ENCODE results near the gene TBC1D5.
"Not testable (repeated sequence)": the region's sequence is repeated elsewhere in the genome, so short reads cannot be mapped to it uniquely, and the experiment has no call there.

Gene TBC1D5

DNA sequence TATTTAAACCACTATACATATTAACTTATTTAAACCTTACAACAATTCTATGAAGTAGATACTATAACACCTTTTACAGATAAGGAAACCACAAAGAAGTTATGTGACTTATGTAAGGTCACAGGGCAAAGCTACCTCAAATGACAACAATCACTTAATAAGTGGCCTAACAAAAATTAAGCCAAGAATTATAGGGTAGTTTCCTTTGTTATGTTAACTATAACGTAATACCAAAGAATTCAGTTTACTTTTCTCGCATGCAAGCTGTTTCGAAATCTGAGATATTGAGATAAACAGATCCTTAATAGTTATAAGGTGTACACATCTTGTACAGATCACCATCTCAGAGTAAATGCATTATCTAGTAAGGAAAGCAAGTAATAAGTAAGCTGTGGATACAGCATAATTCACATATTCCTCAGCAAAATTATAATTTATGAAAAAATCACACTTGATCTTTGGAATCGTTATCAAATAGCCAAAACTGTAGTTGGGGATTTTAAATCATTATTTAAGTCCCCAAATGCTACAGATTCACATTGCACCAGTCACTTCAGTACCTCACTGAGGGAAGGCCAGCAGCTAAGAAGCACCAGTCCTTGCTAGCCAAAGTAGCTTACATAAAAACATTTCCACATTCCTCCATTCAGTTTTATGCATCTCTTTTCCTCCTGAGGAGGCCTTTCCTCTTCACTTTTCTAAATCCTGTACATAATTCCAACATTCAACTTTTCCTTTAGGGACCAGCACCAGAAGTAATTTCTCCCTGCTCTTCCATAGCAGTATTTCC, 226.8 kb downstream of the TBC1D5 start:
- no peak overlapping the region for H3K4me3 ChIP-seq (ENCODE audit: low read depth, low read length)
- no peak for DNase-seq (ENCODE audit: low read depth)

DNA sequence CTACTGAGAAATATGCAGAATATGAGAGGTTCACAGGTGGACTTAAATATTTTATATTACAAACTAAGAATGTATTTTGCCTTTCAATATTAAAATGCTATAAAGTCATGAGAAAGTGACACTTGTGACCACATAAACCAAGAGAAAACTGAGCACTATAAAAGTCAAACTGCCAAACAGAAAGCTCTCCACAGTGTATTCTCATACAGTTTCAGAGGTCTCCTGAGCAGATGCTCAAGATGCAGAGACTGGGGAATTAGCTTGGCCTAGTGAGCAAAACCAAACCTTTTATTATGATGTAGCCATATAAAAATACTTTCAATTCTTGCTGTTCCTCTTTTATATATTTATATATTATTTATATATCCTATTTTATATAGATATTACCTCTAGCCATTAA, 227.8 kb downstream of the TBC1D5 start:
- no peak for DNase-seq (ENCODE audit: low read depth)

DNA sequence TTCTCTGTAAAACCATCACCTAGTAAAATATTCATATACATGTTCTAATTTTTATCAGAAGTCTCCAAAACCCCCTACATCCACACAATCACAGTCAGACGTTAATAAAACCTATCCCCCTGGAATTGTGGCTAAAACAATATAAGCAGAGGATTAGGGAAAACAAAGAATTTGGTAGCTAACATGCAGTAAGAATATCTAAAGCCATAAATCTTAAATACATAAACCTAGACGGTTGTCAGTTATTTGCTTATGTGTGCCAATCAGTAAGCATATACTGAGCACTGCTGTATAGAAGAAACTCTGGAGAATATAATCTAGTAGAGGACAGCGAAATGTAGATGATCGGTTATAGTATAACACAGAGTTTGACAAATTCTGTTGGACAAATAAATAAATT, 232.2 kb downstream of the TBC1D5 start:
- no peak overlapping the region for H3K4me3 ChIP-seq (ENCODE audit: low read depth, low read length)
- DNase-seq (ENCODE audit: low read depth): no peak

More for the DNA sequence above, 227.8 kb downstream of the TBC1D5 start:
- H3K4me3 ChIP-seq (ENCODE audit: low read depth, low read length): no peak overlapping the region

DNA sequence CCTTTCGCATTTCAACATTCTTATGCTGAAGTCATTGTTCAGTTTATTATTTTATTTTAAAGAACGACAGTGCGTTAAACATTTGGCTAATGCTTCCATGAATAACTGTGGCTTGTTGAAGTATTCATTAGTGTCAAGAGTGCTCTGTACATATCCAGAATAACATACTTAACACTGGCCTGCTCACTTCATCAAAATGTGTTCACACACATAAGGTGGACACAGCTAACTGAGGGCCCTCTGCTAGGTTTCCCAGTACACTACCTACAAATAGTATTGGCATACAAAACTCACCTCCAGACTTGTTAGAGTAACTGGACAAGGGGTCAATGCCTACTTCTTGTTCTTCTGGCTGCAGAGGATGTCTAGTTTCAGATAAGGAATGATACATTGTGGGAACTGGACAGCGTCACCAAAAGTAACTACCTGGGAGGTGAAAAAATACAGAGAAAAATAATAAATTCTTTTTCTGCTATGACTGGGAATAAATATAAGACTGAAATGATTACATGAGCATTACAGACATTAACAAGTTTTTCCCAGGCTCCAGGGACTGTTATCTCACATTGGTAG, 234.2 kb downstream of the TBC1D5 start:
- no peak overlapping the region for H3K4me3 ChIP-seq (ENCODE audit: low read depth, low read length)
- DNase-seq (ENCODE audit: low read depth): no peak

DNA sequence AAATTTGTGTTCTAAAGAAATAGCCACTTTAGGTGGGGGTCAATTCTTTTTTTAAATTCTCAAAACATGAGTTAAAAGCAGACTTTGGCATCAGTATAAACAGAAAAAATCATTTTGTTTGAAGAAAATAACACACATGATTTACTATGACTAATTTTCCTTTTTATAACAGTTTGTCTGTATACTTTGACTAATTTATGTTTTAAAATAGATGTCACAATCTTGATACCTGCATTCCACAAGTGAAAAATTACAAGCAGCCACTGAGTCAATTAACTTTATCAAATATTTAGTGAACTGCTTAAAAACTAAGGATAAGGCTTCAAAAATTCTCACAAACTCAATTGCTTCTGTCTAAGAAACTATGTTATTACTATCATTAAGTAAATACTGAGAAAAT, 235.0 kb downstream of the TBC1D5 start:
- no peak overlapping the region for H3K4me3 ChIP-seq (ENCODE audit: low read depth, low read length)

DNA sequence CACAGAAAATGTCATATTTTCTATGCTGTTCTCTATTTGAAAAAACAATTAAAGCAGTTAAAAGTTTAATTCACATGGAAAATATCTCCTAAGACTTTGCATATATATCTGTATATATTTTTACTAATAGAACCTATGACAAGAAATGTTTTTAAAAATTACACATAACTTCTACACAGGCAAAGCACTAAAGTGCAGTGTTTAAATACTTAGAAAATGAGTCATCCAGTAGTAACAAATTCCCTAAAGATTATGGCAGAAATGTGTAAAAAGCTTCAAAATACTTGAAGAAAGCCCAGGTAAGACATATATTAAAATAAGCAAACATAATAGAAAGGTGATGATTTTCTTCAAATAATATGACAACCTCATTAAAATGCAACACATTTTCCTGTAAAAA, 236.6 kb downstream of the TBC1D5 start:
- no peak for DNase-seq (ENCODE audit: low read depth)
- H3K4me3 ChIP-seq (ENCODE audit: low read depth, low read length): no peak overlapping the region

More for the DNA sequence above, 235.0 kb downstream of the TBC1D5 start:
- no peak for DNase-seq (ENCODE audit: low read depth)

DNA sequence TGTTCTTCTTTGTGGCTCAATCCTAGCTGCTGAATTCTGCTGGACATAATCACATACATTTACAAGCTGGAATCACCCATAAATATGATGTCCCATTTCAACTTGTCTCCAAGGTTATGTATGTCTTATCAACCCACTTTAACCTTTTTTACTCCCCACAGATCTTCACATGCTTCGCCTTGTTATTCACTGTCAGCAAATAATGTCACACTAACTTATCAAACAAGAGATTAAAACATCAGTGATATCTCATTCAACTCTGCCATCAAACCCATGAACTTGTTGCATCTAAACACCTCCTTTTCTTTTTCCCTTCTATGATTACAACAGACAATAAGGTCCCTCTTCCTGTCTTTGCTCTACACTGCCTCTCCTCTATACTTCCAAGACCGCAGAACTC, 240.7 kb downstream of the TBC1D5 start:
- no peak for DNase-seq (ENCODE audit: low read depth)
- no peak overlapping the region for H3K4me3 ChIP-seq (ENCODE audit: low read depth, low read length)

DNA sequence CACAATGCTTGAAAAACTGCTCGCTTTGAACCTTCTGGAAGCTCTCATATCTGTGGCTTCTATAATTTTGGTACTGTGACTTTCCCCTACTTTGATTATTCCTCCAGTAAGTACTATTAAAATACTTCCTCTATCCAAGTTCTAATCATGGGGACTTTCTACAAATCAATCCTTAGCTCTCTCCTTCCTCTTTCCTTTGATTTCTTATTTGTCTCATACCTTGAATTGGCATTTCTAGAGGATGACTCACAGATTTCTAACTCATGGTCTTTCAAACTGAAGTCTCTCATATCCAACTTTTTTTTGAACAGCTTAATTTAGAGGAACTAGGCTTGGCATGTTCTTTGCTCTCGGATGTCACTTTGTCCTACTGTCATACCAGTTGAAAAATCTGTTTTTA, 241.8 kb downstream of the TBC1D5 start:
- H3K4me3 ChIP-seq (ENCODE audit: low read depth, low read length): no peak overlapping the region
- DNase-seq (ENCODE audit: low read depth): no peak

DNA sequence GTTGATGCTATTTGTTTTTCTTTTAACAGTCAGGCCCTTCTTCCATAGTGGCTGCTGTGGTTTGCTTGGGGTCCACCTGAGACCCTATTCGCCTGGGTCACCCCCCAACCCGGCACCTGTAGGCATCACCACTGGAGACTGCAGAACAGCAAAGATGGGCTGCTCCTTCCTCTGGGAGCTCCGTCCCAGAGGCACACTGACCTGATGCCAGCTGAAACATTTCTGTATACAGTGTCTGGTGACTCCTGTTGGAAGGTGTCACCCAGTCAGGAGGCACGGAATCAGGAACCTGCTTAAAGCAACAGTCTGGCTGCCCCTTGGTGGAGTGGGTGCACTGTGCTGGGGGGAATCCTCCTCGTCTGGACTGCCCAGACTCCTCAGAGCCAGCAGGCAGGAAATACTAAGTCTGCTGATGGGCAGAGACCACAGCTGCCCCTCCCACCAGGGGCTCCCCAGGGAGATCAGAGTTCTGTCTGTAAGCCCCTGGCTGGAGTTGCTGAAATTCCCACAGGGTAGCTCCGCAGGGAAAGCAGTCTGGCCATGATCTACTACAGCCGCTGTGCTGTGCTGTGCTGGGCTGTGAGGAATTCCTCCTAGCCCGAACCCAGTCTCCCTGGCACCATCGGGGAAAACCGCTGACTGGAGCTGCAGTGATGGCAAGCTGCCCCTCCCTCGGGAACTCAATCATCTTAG, 248.2 kb downstream of the TBC1D5 start:
- H3K4me3 ChIP-seq (ENCODE audit: low read depth, low read length): no peak overlapping the region
- DNase-seq (ENCODE audit: low read depth): no peak

DNA sequence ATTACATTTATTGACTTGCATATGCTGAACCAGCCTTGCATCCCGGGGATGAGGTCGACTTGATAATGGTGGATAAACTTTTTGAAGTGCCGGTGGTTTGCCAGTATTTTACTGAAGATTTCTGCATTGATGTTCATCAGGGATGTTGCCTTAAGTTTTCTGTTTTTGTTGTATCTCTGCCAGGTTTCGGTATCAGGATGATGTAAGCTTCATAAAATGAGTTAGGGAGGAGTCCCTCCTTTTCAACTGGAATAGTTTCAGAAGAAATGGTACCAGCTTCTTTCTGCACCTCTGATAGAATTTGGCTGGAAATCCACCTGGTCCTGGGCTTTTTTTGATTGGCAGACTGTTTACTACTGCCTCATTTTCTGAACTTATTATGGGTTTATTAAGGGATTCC, 250.8 kb downstream of the TBC1D5 start:
- peak; percentile 56 for DNase-seq (ENCODE audit: low read depth)

DNA sequence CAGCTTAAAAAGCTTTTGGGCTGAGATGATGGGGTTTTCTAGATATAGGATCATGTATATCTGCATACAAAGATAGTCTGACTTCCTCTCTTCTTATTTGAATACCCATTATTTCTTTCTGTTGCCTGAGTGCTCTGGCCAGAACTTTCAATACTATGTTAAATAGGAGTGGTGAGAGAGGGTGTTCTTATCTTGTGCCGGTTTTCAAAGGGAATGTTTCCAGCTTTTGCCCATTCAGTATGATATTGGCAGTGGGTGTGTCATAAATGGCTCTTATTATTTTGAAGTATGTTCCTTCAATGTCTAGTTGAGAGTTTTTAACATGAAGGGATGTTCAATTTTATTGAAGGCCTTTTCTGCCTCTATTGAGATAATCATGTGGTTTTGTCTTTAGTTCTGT, 251.2 kb downstream of the TBC1D5 start:
- not testable (repeated sequence) for DNase-seq (ENCODE audit: low read depth); H3K4me3 ChIP-seq (ENCODE audit: low read depth, low read length)

More for the DNA sequence above, 250.8 kb downstream of the TBC1D5 start:
- no peak overlapping the region for H3K4me3 ChIP-seq (ENCODE audit: low read depth, low read length)

DNA sequence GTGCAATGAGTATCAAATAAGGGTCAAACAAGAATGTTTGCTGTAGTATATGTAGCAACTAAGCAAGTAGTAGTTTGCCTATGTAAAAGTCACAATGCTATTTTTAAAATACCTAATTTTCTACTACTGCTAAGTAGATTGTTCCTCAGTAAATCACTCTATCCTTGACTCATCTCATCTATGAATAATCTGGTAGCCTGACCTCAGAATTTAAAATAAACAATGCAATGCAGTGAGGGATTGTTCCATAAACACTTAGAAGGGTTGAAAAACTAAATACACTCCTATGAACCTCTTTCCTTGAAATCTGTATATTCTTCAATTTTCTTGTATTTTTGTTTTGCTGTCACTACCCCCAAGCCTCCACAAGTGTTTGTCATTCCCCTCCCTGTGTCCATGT, 253.3 kb downstream of the TBC1D5 start:
- peak; percentile 4 for DNase-seq (ENCODE audit: low read depth)
- no peak overlapping the region for H3K4me3 ChIP-seq (ENCODE audit: low read depth, low read length)

DNA sequence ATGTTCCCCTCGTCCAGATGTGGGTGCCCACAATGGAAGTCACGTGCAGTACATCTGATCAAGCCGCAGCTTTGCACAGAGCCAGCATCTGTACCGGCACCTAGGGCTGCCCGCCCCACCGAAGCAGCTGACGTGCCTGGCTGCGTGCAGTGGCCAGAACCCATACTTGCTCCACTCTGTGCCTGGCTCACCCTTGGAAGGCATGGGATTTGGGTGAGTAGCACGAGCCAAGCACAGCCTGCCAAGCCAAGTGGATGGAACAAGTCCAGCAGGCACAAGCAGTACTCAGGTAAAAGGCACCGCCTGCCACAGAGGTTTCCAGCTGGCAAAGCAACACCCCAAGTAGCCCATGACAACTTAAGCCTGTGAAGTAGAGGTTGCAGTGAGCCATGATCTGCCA, 261.3 kb downstream of the TBC1D5 start:
- no peak for DNase-seq (ENCODE audit: low read depth)
- H3K4me3 ChIP-seq (ENCODE audit: low read depth, low read length): no peak overlapping the region

DNA sequence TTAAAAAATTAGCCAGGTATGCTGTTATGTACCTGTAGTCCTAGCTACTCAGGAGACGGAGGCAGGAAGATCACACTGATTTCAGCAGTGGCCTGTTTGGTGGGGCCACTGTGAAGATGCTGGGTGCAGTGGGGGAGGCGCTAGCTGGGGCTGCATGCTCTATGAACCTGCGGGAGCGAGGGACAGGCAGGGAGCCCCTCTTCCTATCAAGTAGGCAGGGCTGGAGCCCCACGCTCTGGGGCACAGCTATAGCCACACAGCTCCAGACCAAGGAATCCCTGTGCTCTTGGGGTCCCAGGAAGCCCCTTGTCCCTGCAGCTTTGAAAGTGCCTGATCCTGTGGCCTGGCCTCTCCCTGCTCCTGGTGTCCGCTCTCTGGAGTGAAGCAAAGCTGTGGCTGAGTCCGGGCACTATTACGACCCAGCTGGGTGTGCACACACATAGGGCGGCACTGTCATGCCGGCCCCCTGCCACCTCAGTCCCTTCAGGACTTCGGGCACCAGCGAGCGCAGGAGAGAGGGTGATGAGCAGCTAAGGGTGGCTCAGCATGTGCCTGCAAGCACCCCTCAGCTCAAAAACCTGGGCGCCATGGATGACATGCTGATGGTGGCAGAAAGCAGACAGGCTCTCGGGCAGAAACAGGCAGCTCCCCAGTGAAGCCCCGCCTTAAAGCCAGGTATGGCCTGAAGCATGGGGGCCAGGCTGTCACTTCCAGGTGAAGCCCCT, 262.6 kb downstream of the TBC1D5 start:
- no peak for DNase-seq (ENCODE audit: low read depth)
- H3K4me3 ChIP-seq (ENCODE audit: low read depth, low read length): no peak overlapping the region

DNA sequence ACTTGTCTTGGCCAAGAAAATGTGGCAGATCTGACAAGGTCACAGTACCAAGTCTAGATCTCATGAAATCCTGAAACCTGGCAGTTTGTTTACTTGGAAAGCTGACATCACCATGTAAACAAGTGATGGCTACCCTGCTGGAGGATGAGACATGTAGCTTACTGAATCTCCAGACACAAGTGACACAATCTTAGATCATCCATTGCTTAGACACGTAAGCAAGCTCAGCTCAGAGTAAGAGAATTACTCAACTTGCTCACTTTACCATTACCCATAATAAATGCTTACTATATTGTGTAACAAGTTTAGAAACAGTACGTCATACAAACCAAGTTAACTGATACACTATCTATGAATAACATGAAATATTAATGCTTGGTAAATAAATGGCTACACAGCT, 263.8 kb downstream of the TBC1D5 start:
- DNase-seq (ENCODE audit: low read depth): peak; percentile 75
- H3K4me3 ChIP-seq (ENCODE audit: low read depth, low read length): no peak overlapping the region

DNA sequence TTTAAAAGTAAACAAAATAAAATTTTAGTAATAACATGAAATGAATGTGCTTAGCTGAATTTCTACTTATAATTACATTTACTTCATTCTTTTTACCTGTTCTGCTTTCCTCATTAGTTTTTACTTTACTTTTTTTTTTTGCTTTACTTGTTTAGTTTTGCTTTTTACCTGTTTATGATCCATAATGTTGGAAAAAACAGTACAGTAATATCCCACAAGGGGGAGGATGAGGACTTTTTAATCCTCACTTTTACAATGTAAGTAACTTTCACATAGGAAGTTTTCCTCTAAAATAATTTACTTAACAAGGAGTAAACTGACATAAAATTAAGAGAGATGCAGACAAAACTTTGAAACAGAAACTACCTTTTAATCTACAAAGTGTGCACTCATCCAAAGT, 268.7 kb downstream of the TBC1D5 start:
- H3K4me3 ChIP-seq (ENCODE audit: low read depth, low read length): no peak overlapping the region
- DNase-seq (ENCODE audit: low read depth): no peak

DNA sequence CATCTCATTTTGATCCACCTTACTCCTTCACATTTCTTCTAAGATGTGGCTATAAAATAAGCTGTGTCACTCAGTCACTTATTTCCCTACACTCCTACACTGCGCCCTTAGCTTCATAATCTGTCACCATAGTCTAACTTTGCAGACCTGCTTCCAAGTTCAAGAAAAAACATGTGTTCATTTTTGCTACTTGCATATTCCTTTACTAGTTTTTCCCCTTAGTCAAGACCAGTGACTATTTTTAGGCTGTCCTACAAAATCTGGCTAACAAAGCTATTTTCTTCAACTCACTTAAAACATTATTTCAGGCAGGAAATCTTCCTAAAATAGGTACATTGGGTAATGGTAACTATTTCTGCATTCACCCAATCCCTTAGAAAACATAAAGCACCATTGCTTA, 272.5 kb downstream of the TBC1D5 start:
- DNase-seq (ENCODE audit: low read depth): no peak
- H3K4me3 ChIP-seq (ENCODE audit: low read depth, low read length): no peak overlapping the region

DNA sequence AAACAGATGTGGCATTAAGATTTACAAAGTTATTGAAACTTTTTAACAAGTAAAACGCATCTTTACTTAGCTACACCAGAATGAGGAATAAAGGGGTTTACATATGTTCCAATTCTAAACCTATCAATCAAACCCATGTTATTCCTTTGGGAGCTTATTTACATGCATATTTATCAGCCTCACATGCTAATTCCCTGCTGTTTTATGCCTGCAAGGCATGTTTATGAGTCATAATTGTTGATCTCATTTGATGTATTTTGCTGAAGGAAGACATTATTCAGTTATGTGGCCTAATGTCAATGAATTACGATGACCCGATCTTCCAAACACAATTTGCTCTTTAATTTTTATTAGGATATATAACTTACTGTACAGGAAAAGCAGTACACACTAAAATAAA, 272.9 kb downstream of the TBC1D5 start:
- no peak for DNase-seq (ENCODE audit: low read depth)
- H3K4me3 ChIP-seq (ENCODE audit: low read depth, low read length): no peak overlapping the region

DNA sequence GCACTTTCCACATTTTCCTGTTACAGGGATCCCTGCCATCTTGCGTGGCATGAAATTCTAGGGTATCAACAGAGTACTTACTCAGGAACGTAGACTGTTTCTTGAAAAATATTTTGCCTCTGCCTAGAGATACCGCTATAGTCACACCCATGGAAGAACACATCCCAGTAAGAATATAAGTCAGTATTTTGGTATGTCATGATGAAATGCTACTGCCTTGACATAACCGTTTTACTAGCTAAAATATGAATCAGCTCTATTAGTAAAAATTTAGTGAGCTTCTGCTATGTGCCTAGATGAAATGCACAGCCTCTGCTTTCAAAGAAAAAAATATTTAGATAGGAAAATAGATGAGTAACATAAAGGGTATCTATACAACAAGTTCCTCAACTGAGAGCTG, 276.4 kb downstream of the TBC1D5 start:
- H3K4me3 ChIP-seq (ENCODE audit: low read depth, low read length): no peak overlapping the region
- no peak for DNase-seq (ENCODE audit: low read depth)

DNA sequence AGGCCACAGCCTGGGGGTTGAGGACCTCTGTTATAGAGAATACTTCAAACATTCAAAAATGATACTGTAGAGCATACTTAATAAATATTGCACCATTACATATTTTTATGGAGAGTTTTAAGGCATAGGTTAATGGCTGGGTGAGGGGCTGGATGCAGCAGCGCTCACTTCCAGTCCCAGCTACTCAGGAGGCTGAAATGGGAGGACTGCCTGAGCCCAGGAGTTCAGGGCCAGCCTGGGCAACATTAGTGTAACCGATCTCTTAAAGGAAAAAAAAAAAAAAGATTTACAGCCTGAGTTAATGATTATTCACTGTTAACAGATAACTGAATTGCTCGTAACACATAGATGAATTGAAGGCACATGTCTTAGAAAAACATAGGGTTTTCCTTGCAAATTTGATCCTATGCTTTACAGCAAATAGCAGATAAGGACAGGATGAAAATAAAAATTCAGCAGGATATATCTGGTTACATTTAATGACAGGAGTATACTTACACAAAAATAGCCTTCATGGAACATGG, 282.9 kb downstream of the TBC1D5 start:
- DNase-seq (ENCODE audit: low read depth): no peak
- no peak overlapping the region for H3K4me3 ChIP-seq (ENCODE audit: low read depth, low read length)
